Frontal cortex (tissue), 4 donors: Measurements from ENCODE around the gene SNCG. TPM values are rescaled to one million over a fixed set of nuclear protein-coding genes. Genes with fewer than 3 reads are reported as not detected.
"Not testable (repeated sequence)": the region's sequence is repeated elsewhere in the genome, so short reads cannot be mapped to it uniquely, and the experiment has no call there.

ENCODE experiments used
- DNase-seq, 2 donors: peaks; one replicate each; pipeline ENCODE4 v3.0.0; 2012; ENCODE audit warnings: low spot score in 2 of 2
- FAIRE-seq: peaks from 2 replicates; lab custom pipeline; 2012; peaks lifted over from hg19 to GRCh38; lab: Jason Lieb, UNC
- total RNA-seq: library from RNA; depleted of rRNA; stranded (reverse); fragments of >200 nt; gene quantifications from one replicate; pipeline ENCODE4 v1.2.3, GENCODE V29; 2014
- donor health status: control.
- donor health status: control.
- donor health status: control.

The SNCG gene
- total RNA-seq, 1 donor from 2014 or later, result 1.6 TPM

GRCh38 chr10:86971232-86971991 lies 13.0 kb downstream of the SNCG start:
- no peak for FAIRE-seq

DNA sequence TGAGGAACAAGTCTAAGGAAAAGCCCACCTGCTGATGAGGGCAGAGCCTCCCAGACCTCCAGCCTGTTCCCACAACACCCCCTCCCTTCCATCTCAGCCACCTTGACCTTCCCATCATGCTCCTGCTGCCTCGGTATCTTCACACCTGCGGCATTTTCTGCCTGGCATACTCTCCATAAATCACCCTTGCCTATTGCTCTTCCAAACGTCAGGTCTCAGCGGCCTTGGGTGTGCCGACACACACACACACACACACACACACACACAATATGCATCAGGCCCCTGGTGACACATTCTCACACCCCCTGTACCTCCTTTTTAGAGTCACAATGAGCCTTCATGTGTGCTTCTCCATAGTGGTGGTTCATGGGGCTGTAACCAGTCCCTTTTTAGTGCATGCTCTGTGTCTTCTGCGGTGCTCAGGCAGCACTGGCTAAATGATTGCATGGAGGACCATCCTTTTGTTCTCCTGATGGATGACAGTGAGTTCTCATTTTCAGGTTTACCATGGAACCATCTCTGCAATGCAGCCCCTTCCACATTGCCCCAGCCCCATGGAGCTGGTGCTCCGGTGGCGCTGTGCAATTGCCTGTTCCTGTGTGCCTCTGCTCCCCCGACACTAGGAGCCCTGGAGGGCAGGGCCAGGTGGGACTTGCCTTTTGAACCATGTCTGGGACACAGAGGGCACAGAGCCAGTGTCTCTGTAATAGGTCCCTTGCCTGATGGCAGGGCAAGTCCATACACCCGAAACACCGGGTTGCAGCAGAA lies 14.4 kb downstream of the SNCG start:
- FAIRE-seq, result no peak
- DNase-seq, result no peak

More at GRCh38 chr10:86971232-86971991, 13.0 kb downstream of the SNCG start:
- DNase-seq, result peak; percentile 70 to 89

DNA sequence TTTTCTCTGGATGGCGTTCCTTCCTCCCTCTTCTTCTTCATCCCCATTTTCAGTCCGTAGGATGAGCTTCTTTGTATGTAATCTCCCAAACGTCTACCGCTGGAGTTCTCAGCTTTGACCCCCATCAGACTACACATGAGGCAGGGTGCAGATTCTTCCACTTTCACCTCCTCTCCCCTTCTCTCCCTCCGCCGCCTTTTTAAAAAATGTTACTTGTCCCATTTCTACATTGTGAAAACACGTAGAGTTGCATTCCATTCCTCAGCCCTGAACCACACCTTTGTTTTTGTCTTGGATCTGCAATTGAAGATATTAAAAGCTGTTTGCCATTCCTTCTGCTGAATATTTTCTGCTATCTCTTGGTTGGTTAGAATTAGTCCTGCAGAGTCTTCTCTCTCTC lies 16.1 kb downstream of the SNCG start:
- DNase-seq (no peak), FAIRE-seq (no peak)

GRCh38 chr10:86976362-86977056 lies 18.1 kb downstream of the SNCG start:
- FAIRE-seq (no peak), DNase-seq (no peak)

GRCh38 chr10:86978457-86978856 lies 20.1 kb downstream of the SNCG start:
- not testable (repeated sequence) for DNase-seq, FAIRE-seq

- FAIRE-seq, result no peak
Measured at GRCh38 chr10:86979296-86979818, 21.0 kb downstream of the SNCG start.

GRCh38 chr10:86979977-86980448 lies 21.6 kb downstream of the SNCG start:
- FAIRE-seq, result no peak
- no peak for DNase-seq

More at GRCh38 chr10:86979296-86979818, 21.0 kb downstream of the SNCG start:
- DNase-seq, result no peak

GRCh38 chr10:86981020-86981419 lies 22.6 kb downstream of the SNCG start:
- DNase-seq, FAIRE-seq: not testable (repeated sequence)

DNA sequence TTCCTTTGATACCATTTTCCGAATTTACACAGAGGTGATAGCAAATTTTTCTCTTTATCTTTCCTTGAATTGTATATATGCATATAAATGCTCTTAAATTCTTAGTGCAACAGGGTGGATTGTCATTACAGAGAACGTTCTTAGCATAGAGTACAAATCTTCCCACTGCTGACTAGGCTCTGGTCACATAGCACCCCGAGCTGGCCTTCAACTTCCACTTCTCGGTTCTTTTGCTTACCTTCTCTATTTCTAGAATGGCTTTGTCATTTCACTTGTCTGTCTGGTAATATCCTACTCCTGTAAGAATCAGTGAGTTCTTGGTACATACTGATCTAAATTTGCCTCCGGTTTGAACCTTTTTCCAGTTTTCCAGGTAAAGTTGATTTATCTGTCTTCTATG lies 23.3 kb downstream of the SNCG start:
- DNase-seq (no peak), FAIRE-seq (no peak)

DNA sequence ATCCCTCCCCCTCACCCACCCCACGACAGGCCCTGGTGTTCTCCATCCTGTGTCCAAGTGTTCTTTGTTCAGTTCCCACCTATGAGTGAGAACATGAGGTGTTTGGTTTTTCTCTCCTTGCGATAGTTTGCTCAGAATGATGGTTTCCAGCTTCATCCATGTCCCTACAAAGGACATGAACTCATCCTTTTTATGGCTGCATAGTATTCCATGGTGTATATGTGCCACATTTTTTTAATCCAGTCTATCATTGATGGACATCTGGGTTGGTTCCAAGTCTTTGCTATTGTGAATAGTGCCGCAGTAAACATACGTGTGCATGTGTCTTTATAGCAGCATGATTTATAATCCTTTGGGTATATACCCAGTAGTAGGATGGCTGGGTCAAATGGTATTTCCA lies 26.1 kb downstream of the SNCG start:
- not testable (repeated sequence) for FAIRE-seq, DNase-seq

DNA sequence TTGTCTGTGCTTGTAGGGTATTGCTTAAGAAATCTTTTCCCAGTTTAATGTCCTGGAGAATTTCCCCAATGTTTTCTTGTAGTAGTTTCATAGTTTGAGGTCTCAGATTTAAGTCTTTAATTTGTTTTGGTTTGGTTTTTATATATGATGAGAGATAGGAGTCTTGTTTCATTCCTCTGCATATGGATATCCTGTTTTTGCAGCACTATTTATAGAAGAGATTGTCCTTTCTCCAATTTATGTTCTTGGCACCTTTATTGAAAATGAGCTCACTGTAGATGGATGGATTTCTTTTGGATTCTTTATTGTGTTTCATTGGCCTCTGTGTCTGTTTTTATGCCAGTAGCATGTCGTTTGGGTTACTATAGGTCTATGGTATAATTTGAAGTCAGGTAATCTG lies 30.1 kb downstream of the SNCG start:
- FAIRE-seq, result no peak
- DNase-seq, result no peak

GRCh38 chr10:86991362-86991761 lies 33.0 kb downstream of the SNCG start:
- peak; percentile 97 for FAIRE-seq
- not testable (repeated sequence) for DNase-seq

- no peak for DNase-seq
- FAIRE-seq, result no peak
Measured at GRCh38 chr10:86992456-86992855, 34.1 kb downstream of the SNCG start.

DNA sequence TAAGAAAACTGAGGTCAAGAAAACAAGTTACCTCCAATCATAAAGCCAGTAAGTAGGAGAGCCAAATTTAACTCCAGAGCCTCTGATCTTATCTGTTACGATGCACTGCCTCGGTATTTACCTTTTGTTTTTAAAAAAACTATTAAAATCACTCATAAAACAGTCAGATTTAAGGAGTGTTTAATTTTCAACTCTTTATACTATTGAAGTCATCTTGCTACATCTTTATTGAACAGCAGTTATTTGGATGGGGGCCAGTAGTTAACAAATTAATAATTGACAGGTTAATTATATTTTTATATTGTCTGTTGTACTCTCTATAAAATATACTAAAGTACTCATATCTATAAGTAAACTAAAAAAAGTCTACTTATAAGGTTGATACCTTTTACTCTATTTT lies 34.5 kb downstream of the SNCG start:
- no peak for DNase-seq
- FAIRE-seq, result no peak

- not testable (repeated sequence) for FAIRE-seq, DNase-seq
Measured at GRCh38 chr10:86999802-87000403, 41.5 kb downstream of the SNCG start.

- no peak for DNase-seq
- no peak for FAIRE-seq
Measured at GRCh38 chr10:87000491-87000890, 42.1 kb downstream of the SNCG start.

DNA sequence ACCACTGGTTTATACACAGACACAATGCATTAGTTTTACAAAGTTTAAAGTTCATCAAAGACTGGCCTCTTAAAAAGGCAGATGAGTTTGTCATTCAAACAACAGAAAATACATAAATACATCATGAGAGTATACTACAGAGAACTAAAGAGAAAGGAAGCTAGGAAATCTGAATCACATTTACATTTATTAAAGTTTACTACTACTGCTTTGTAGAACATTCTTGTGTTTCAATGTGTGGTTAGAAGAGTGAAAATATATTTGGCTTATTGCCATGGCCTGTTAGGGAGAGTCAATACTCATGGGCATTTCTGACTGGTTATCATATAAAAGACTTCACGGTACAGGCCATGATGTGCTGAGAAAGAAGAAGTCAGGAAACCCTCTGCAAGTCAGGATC lies 48.7 kb downstream of the SNCG start:
- not testable (repeated sequence) for FAIRE-seq, DNase-seq

- DNase-seq, result not testable (repeated sequence)
Measured at GRCh38 chr10:87007674-87008073, 49.3 kb downstream of the SNCG start.

GRCh38 chr10:87008303-87008702 lies 49.9 kb downstream of the SNCG start:
- not testable (repeated sequence) for FAIRE-seq, DNase-seq

More at GRCh38 chr10:87007674-87008073, 49.3 kb downstream of the SNCG start:
- not testable (repeated sequence) for FAIRE-seq
